Fibroblast of lung (primary cell): ENCODE measurements around the gene ZNF880. TPM values are rescaled to one million over a fixed set of nuclear protein-coding genes. Genes with fewer than 3 reads are reported as not detected.

Source experiments
- DNase-seq, 2 donors: peaks; one replicate each; pipeline versions ENCODE4 v3.0.0 to v3.0.0-alpha.2; 2010; ENCODE audit warnings: low read depth in 2 of 2
- H2AFZ ChIP-seq: 2 replicates; pipeline ENCODE4 v1.5.1; 2012; ENCODE audit warnings: low read length, control low read depth, inconsistent platforms
- H3K27ac ChIP-seq: 2 replicates; pipeline ENCODE4 v1.5.1; 2011; ENCODE audit warnings: low read length, control low read depth; ENCODE audit not compliant: insufficient read depth
- H3K27me3 ChIP-seq: 2 replicates; pipeline ENCODE4 v1.5.1; 2011; ENCODE audit warnings: mild to moderate bottlenecking, low read length; ENCODE audit not compliant: control insufficient read depth, insufficient read depth
- H3K36me3 ChIP-seq: 2 replicates; pipeline ENCODE4 v1.5.1; 2011; ENCODE audit warnings: low read length; ENCODE audit not compliant: control insufficient read depth, insufficient read depth
- H3K4me1 ChIP-seq: 2 replicates; pipeline ENCODE4 v1.5.1; 2011; ENCODE audit warnings: low read length; ENCODE audit not compliant: control insufficient read depth, insufficient read depth; ENCODE audit errors: extremely low read depth
- H3K4me2 ChIP-seq: 2 replicates; pipeline ENCODE4 v1.5.1; 2011; ENCODE audit warnings: low read length, control low read depth; ENCODE audit not compliant: insufficient read depth; ENCODE audit errors: extremely low read depth
- H3K4me3 ChIP-seq, 4 experiments: fragments of 200-600 bp in 1 of 4; sonication (generic) in 1 of 4; replicated peaks in 1 of 4; 2 replicates each; pipeline ENCODE4 v1.5.1; 2011 to 2016; ENCODE audit warnings: low read length in 4 of 4, low read depth in 3 of 4, mild to moderate bottlenecking in 3 of 4, control low read depth in 2 of 4, inconsistent platforms in 1 of 4, mixed read lengths in 1 of 4; ENCODE audit not compliant: insufficient read depth in 1 of 4; ENCODE audit errors: control extremely low read depth in 1 of 4
- H3K79me2 ChIP-seq: 2 replicates; pipeline ENCODE4 v1.5.1; 2012; ENCODE audit warnings: mild to moderate bottlenecking, low read length, inconsistent platforms; ENCODE audit not compliant: control insufficient read depth, insufficient read depth
- H3K9ac ChIP-seq: 2 replicates; pipeline ENCODE4 v1.5.1; 2011; ENCODE audit warnings: mild to moderate bottlenecking, low read length, control low read depth; ENCODE audit not compliant: insufficient read depth
- H3K9me3 ChIP-seq: 2 replicates; pipeline ENCODE4 v1.5.1; 2012; ENCODE audit warnings: low read depth, low read length; ENCODE audit not compliant: control insufficient read depth, insufficient read depth
- H4K20me1 ChIP-seq: 2 replicates; pipeline ENCODE4 v1.5.1; 2011; ENCODE audit warnings: low read length; ENCODE audit not compliant: control insufficient read depth, insufficient read depth; ENCODE audit errors: extremely low read depth
- CTCF ChIP-seq, 2 donors: IDR thresholded peaks in 1 of 2; conservative IDR thresholded peaks in 1 of 2; 1 replicate in 1 of 2; 2 replicates in 1 of 2; pipeline ENCODE4 v1.5.1; 2011 to 2012; ENCODE audit warnings: low read length in 2 of 2, control low read depth in 1 of 2, inconsistent platforms in 1 of 2, low read depth in 1 of 2, mild to moderate bottlenecking in 1 of 2
- EZH2 ChIP-seq: IDR thresholded peaks from 2 replicates; pipeline ENCODE4 v1.5.1; 2012; ENCODE audit warnings: low read length, control low read depth, mild to moderate bottlenecking; ENCODE audit errors: missing control alignments
- polyA plus RNA-seq, 2 donors: library from polyadenylated mRNA; depleted of rRNA in 1 of 2; stranded (reverse) in 1 of 2; unstranded in 1 of 2; fragments of >200 nt; gene quantifications; 2 replicates each; pipeline ENCODE4 v1.2.1, GENCODE V29; 2011 to 2012; ENCODE audit warnings: missing spikeins in 1 of 2
- total RNA-seq: library from RNA; depleted of rRNA; stranded (reverse); fragments of >200 nt; gene quantifications from 2 replicates; pipeline ENCODE4 v1.2.1, GENCODE V29; 2014

Gene ZNF880
- total and polyA plus RNA-seq, 2 donors (not counting 1 experiment from before 2014, with no cell fraction given) = 21.8 to 24.8 TPM

GRCh38 chr19:52343548-52343947, 26.2 kb upstream of the ZNF880 start:
- no peak overlapping the region for H2AFZ ChIP-seq
- H3K27me3 ChIP-seq = no peaks in the 10 kb centered on the region
- no peaks in the 10 kb centered on the region for H4K20me1 ChIP-seq
- peak; percentile 23 to 25 for DNase-seq
- H3K4me1 ChIP-seq = no peaks in the 10 kb centered on the region
- no peaks in the 10 kb centered on the region for H3K79me2 ChIP-seq
- no peaks in the 10 kb centered on the region for H3K36me3 ChIP-seq
- no peaks in the 10 kb centered on the region for H3K9me3 ChIP-seq
- no peak overlapping the region for H3K4me3 ChIP-seq
- TF ChIP-seq EZH2 (no peak), CTCF (conservative IDR thresholded peaks at IDR 0.05 in 1 of 2, IDR thresholded peaks at IDR 0.05 in 1 of 2; ENCODE audit: low read depth in 1 of 2, low read length in 2 of 2) (peak in 1 of 2 donors; percentile 36)
- no peak overlapping the region for H3K27ac ChIP-seq
- H3K4me2 ChIP-seq = no peak overlapping the region
- H3K9ac ChIP-seq = no peak overlapping the region

- H3K9me3 ChIP-seq = no peaks in the 10 kb centered on the region
- no peaks in the 10 kb centered on the region for H3K36me3 ChIP-seq
- H3K9ac ChIP-seq = no peak overlapping the region
- no peak overlapping the region for H2AFZ ChIP-seq
- H3K4me2 ChIP-seq = no peak overlapping the region
- no peaks in the 10 kb centered on the region for H3K79me2 ChIP-seq
- H3K27me3 ChIP-seq = no peaks in the 10 kb centered on the region
- no peak for DNase-seq
- TF ChIP-seq CTCF (conservative IDR thresholded peaks at IDR 0.05 in 1 of 2, IDR thresholded peaks at IDR 0.05 in 1 of 2; ENCODE audit: low read depth in 1 of 2, low read length in 2 of 2) (no peak), EZH2 (no peak)
- no peaks in the 10 kb centered on the region for H3K4me1 ChIP-seq
- no peaks in the 10 kb centered on the region for H4K20me1 ChIP-seq
- H3K27ac ChIP-seq = no peak overlapping the region
- no peak overlapping the region for H3K4me3 ChIP-seq
Measured at GRCh38 chr19:52345162-52345561, 24.6 kb upstream of the ZNF880 start.

- no peaks in the 10 kb centered on the region for H3K4me1 ChIP-seq
- no peak for DNase-seq
- TF ChIP-seq CTCF (conservative IDR thresholded peaks at IDR 0.05 in 1 of 2, IDR thresholded peaks at IDR 0.05 in 1 of 2; ENCODE audit: low read depth in 1 of 2, low read length in 2 of 2) = no peak
- no peak for TF ChIP-seq EZH2
- H3K27me3 ChIP-seq = no peaks in the 10 kb centered on the region
- H2AFZ ChIP-seq = no peak overlapping the region
- H3K4me2 ChIP-seq = no peak overlapping the region
- no peak overlapping the region for H3K4me3 ChIP-seq
- H3K36me3 ChIP-seq = no peaks in the 10 kb centered on the region
- H3K9ac ChIP-seq = no peak overlapping the region
- no peaks in the 10 kb centered on the region for H3K79me2 ChIP-seq
- H3K27ac ChIP-seq = no peak overlapping the region
- H4K20me1 ChIP-seq = no peaks in the 10 kb centered on the region
- H3K9me3 ChIP-seq = no peaks in the 10 kb centered on the region
Measured at GRCh38 chr19:52351512-52351911, 18.2 kb upstream of the ZNF880 start.
